WERI-Rb-1 (cell line): ENCODE measurements around the gene VAT1L.

Experiments
- DNase-seq: peaks from one replicate; pipeline ENCODE4 v3.0.0-alpha.2; 2020
- H3K27ac ChIP-seq: fragments of 250-450 bp; sonication (Bioruptor Pico); 2 replicates; pipeline ENCODE4 v1.5.1; 2020; ENCODE audit warnings: mild to moderate bottlenecking, moderate library complexity
- H3K27me3 ChIP-seq: fragments of 250-450 bp; sonication (Bioruptor Pico); 2 replicates; pipeline ENCODE4 v1.5.1; 2021; ENCODE audit warnings: mild to moderate bottlenecking, low read depth, moderate library complexity; ENCODE audit not compliant: insufficient read depth, severe bottlenecking
- H3K36me3 ChIP-seq: fragments of 250-450 bp; sonication (Bioruptor Pico); 2 replicates; pipeline ENCODE4 v1.5.1; 2020; ENCODE audit warnings: mild to moderate bottlenecking, moderate library complexity
- H3K4me3 ChIP-seq: 2 replicates; pipeline ENCODE4 v1.5.1; 2011; ENCODE audit warnings: low read depth, mild to moderate bottlenecking, control low read depth, low read length
- H3K9me3 ChIP-seq: fragments of 250-450 bp; sonication (Bioruptor Pico); 2 replicates; pipeline ENCODE4 v1.5.1; 2021; ENCODE audit warnings: mild to moderate bottlenecking, moderate library complexity; ENCODE audit not compliant: severe bottlenecking
- CTCF ChIP-seq: IDR thresholded peaks from 2 replicates; pipeline ENCODE4 v1.5.1; 2011; ENCODE audit warnings: low read depth, mild to moderate bottlenecking, control low read depth, inconsistent platforms, low read length

The VAT1L gene

GRCh38 chr16:77843405-77843804 is 55.0 kb downstream of the VAT1L start:
- no peak overlapping the region for H3K27ac ChIP-seq
- no peaks in the 10 kb centered on the region for H3K36me3 ChIP-seq
- no peak for TF ChIP-seq CTCF
- DNase-seq = no peak
- no peak overlapping the region for H3K4me3 ChIP-seq
- H3K27me3 ChIP-seq = no peaks in the 10 kb centered on the region
- no peaks in the 10 kb centered on the region for H3K9me3 ChIP-seq

- TF ChIP-seq CTCF = no peak
- no peak for DNase-seq
- Histone ChIP-seq H3K9me3 (no peaks in the 10 kb centered on the region), H3K4me3 (no peak overlapping the region), H3K27ac (no peak overlapping the region), H3K27me3 (no peaks in the 10 kb centered on the region), H3K36me3 (no peaks in the 10 kb centered on the region)
Measured at GRCh38 chr16:77844801-77845200, 56.4 kb downstream of the VAT1L start.

GRCh38 chr16:77849646-77850258 is 61.4 kb downstream of the VAT1L start:
- H3K9me3 ChIP-seq = no peaks in the 10 kb centered on the region
- no peak overlapping the region for H3K27ac ChIP-seq
- no peak overlapping the region for H3K4me3 ChIP-seq
- no peak for DNase-seq
- no peaks in the 10 kb centered on the region for H3K27me3 ChIP-seq
- TF ChIP-seq CTCF = no peak
- H3K36me3 ChIP-seq = no peaks in the 10 kb centered on the region

GRCh38 chr16:77850636-77851333 is 62.4 kb downstream of the VAT1L start:
- Histone ChIP-seq H3K27me3 (no peaks in the 10 kb centered on the region), H3K4me3 (no peak overlapping the region), H3K27ac (no peak overlapping the region), H3K36me3 (no peaks in the 10 kb centered on the region), H3K9me3 (no peaks in the 10 kb centered on the region)
- DNase-seq = no peak
- no peak for TF ChIP-seq CTCF

- no peak overlapping the region for H3K27ac ChIP-seq
- no peak for DNase-seq
- H3K4me3 ChIP-seq = no peak overlapping the region
- TF ChIP-seq CTCF = no peak
- no peaks in the 10 kb centered on the region for H3K36me3 ChIP-seq
- H3K27me3 ChIP-seq = no peaks in the 10 kb centered on the region
- no peaks in the 10 kb centered on the region for H3K9me3 ChIP-seq
Measured at GRCh38 chr16:77853161-77853560, 64.8 kb downstream of the VAT1L start.
